K562 (cell line): Measurements from ENCODE around the gene SOX15. TPM values are rescaled to one million over a fixed set of nuclear protein-coding genes. Genes with fewer than 3 reads are reported as not detected.

Source experiments
- C11orf30 ChIP-seq: fragments of 450-650 bp; IDR thresholded peaks from 2 replicates; pipeline ENCODE4 v1.6.1; 2016; ENCODE audit warnings: low read depth, mild to moderate bottlenecking
- CCNT2 ChIP-seq: IDR thresholded peaks from 2 replicates; pipeline ENCODE4 v1.6.1; 2011; ENCODE audit warnings: borderline replicate concordance, low read depth, mild to moderate bottlenecking, moderate library complexity, mixed read lengths, low read length; ENCODE audit not compliant: insufficient read length; ENCODE audit errors: extremely low read depth
- CHD2 ChIP-seq: IDR thresholded peaks from 2 replicates; pipeline ENCODE4 v1.6.1; 2011; ENCODE audit warnings: low read depth, low read length
- CSDE1 ChIP-seq, 2 experiments: fragments of 450-650 bp; IDR thresholded peaks; 2 replicates each; pipeline ENCODE4 v1.6.1; 2016; ENCODE audit warnings: mild to moderate bottlenecking in 1 of 2
- GTF2E2 ChIP-seq: fragments of 200-800 bp; sonication (Bioruptor generic); IDR thresholded peaks from 2 replicates; pipeline ENCODE4 v1.6.1; 2016; ENCODE audit warnings: missing genetic modification characterization, missing compliant biosample characterization
- HMBOX1 ChIP-seq: sonication (generic); IDR thresholded peaks from 2 replicates; pipeline ENCODE4 v1.6.1; 2016
- NEUROD1 ChIP-seq: fragments of 150-350 bp; IDR thresholded peaks from 2 replicates; pipeline ENCODE4 v1.6.1; 2014; ENCODE audit warnings: borderline replicate concordance, low read length, low read depth; ENCODE audit not compliant: partially characterized antibody
- NFYB ChIP-seq: IDR thresholded peaks from 2 replicates; pipeline ENCODE4 v1.6.1; 2011; ENCODE audit warnings: mild to moderate bottlenecking, moderate library complexity; ENCODE audit not compliant: insufficient read length; ENCODE audit errors: extremely low read depth
- NR2C2 ChIP-seq, 2 experiments: fragments of 200-800 bp in 1 of 2; sonication (Bioruptor generic) in 1 of 2; sonication (generic) in 1 of 2; formaldehyde crosslinking in 1 of 2; IDR thresholded peaks; 2 replicates each; pipeline versions ENCODE4 v1.6.1 to v1.8.0; 2016 to 2022; ENCODE audit warnings: mild to moderate bottlenecking in 1 of 2, missing compliant biosample characterization in 1 of 2, missing genetic modification characterization in 1 of 2, missing genetic modification reagents in 1 of 2
- PML ChIP-seq: IDR thresholded peaks from 2 replicates; pipeline ENCODE4 v1.6.1; 2012; ENCODE audit warnings: low read length, inconsistent platforms
- RBFOX2 ChIP-seq: fragments of 200-400 bp; formaldehyde crosslinking; IDR thresholded peaks from 2 replicates; pipeline ENCODE4 v1.6.1; 2017; ENCODE audit warnings: low read depth, mild to moderate bottlenecking, low read length, moderate library complexity
- RUNX1 ChIP-seq: sonication (generic); IDR thresholded peaks from 2 replicates; pipeline ENCODE4 v1.6.1; 2016; ENCODE audit warnings: antibody characterized with exemption, low read depth
- SMAD1 ChIP-seq: fragments of 150-350 bp; IDR thresholded peaks from 2 replicates; pipeline ENCODE4 v1.6.1; 2014; ENCODE audit warnings: low read length, low read depth; ENCODE audit not compliant: partially characterized antibody
- TAF7 ChIP-seq: fragments of 450-650 bp; IDR thresholded peaks from 2 replicates; pipeline ENCODE4 v1.6.1; 2016; ENCODE audit warnings: missing genetic modification characterization, missing compliant biosample characterization
- TGIF2 ChIP-seq: sonication (generic); formaldehyde crosslinking; IDR thresholded peaks from 2 replicates; pipeline ENCODE4 v1.8.1; 2022; ENCODE audit warnings: mild to moderate bottlenecking, missing genetic modification reagents, moderate library complexity
- ZKSCAN1 ChIP-seq: fragments of 150-350 bp; IDR thresholded peaks from 2 replicates; pipeline ENCODE4 v1.6.1; 2016; ENCODE audit warnings: low read depth, low read length
- ZNF224 ChIP-seq: sonication (generic); formaldehyde crosslinking; IDR thresholded peaks from 2 replicates; pipeline ENCODE4 v1.8.0; 2022; ENCODE audit warnings: mild to moderate bottlenecking, missing genetic modification reagents
- ZNF253 ChIP-seq: fragments of 250-450 bp; sonication (Bioruptor Pico); conservative IDR thresholded peaks from 2 replicates; pipeline ENCODE4 v1.6.1; 2021; ENCODE audit warnings: mild to moderate bottlenecking
- ZNF263 ChIP-seq: sonication (generic); formaldehyde crosslinking; IDR thresholded peaks from 2 replicates; pipeline ENCODE4 v1.8.0; 2022; ENCODE audit warnings: mild to moderate bottlenecking, missing genetic modification reagents, borderline replicate concordance
- ZNF431 ChIP-seq: sonication (generic); formaldehyde crosslinking; IDR thresholded peaks from 2 replicates; pipeline ENCODE4 v1.8.0; 2022; ENCODE audit warnings: mild to moderate bottlenecking, missing genetic modification reagents
- ZNF444 ChIP-seq: fragments of 250-450 bp; sonication (Bioruptor Pico); IDR thresholded peaks from 2 replicates; pipeline ENCODE4 v1.4.0; 2020; ENCODE audit warnings: mild to moderate bottlenecking, moderate library complexity
- ZNF77 ChIP-seq: fragments of 250-450 bp; sonication (Bioruptor Pico); IDR thresholded peaks from 2 replicates; pipeline ENCODE4 v1.5.0; 2020
- polyA plus RNA-seq, 8 experiments: library from polyadenylated mRNA; depleted of rRNA in 4 of 8; stranded (reverse) in 5 of 8; unstranded in 3 of 8; fragments of >200 nt; fragmentation: Nextera tagmentation in 2 of 8; fragmentation: Illumina TruSeq in 1 of 8; extraction: Ambion mirVana in 2 of 8; extraction: Trizol in 1 of 8; gene quantifications; 2 replicates each; pipeline versions ENCODE4 v1.2.1 to v1.2.3, GENCODE V29; 2011 to 2014; ENCODE audit warnings: inconsistent platforms in 1 of 8, missing spikeins in 1 of 8
- total RNA-seq, 7 experiments: library from RNA; depleted of rRNA in 6 of 7; stranded (reverse); fragments of >200 nt in 6 of 7; fragmentation: Illumina TruSeq in 2 of 7; extraction: Trizol in 2 of 7; gene quantifications; 2 replicates each; pipeline versions ENCODE4 v1.2.1 to v1.2.3, GENCODE V29; 2011 to 2021; ENCODE audit warnings: low replicate concordance in 1 of 7
- TF ChIP-seq, protein P1 (sequence below): fragments of 250-450 bp; sonication (Bioruptor Pico); IDR thresholded peaks from 2 replicates; pipeline ENCODE4 v1.4.0; 2020; ENCODE audit warnings: mild to moderate bottlenecking, moderate library complexity
- TF ChIP-seq, protein P2 (sequence below): sonication (generic); formaldehyde crosslinking; IDR thresholded peaks from 2 replicates; pipeline ENCODE4 v1.4.0; 2020; ENCODE audit warnings: mild to moderate bottlenecking, missing genetic modification reagents

SOX15 gene
- total and polyA plus RNA-seq, 9 of the 15 experiments (the other 6 are each of a cell fraction or from before 2014, with no cell fraction given), result 0.07 to 0.33 (median 0.19) TPM; not detected in 5

DNA sequence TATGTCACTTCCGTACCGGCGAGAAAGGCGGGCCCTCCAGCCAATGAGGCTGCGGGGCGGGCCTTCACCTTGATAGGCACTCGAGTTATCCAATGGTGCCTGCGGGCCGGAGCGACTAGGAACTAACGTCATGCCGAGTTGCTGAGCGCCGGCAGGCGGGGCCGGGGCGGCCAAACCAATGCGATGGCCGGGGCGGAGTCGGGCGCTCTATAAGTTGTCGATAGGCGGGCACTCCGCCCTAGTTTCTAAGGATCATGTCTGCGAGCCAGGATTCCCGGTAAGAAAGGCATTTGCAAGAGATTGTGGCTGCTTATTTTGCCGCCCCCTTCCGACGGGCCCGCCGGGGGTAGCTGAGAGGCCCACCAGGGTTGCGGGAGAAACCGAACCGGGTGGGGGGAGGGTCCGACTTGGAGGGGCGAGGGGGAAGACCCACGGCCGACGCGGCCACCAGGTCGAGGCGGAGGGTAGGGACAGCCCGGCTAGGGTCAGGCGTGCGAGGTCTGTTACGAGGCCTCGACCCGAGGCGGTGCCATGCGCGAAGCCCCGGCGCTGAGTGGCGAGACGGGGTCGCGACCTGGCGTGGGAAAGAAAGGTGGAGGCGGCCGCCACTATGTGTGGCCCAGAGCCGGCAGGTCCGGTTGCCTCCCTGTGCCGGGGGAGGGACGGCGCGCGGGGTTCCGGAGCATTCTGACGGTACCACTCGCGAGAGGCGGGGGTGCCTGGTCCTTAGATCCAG lies 17.1 kb downstream of the SOX15 start (continued):
- TF ChIP-seq ZNF444 (CRISPR knock-in tag), result no peak
- TF ChIP-seq CSDE1 (IDR thresholded peaks at IDR 0.05), result peak in 1 of 2 experiments; percentile 59; a peak in 1 of 4 replicates
- TF ChIP-seq NFYB, result peak; percentile 98
- no peak for TF ChIP-seq ZNF431 (CRISPR knock-in tag)
- 0 out of 2 replicates have a peak, but pooled peaks have one; percentile 41 for TF ChIP-seq ZNF253 (CRISPR knock-in tag)
- no peak for TF ChIP-seq HMBOX1
- peak; percentile 98 for TF ChIP-seq NEUROD1
- no peak for TF ChIP-seq RUNX1
- TF ChIP-seq, protein P1, sequence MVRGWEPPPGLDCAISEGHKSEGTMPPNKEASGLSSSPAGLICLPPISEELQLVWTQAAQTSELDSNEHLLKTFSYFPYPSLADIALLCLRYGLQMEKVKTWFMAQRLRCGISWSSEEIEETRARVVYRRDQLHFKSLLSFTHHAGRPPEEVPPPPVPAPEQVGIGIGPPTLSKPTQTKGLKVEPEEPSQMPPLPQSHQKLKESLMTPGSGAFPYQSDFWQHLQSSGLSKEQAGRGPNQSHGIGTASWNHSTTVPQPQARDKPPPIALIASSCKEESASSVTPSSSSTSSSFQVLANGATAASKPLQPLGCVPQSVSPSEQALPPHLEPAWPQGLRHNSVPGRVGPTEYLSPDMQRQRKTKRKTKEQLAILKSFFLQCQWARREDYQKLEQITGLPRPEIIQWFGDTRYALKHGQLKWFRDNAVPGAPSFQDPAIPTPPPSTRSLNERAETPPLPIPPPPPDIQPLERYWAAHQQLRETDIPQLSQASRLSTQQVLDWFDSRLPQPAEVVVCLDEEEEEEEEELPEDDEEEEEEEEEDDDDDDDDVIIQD (CRISPR knock-in tag), result no peak
- peak; percentile 81; the same call in 1 of the 2 replicates for TF ChIP-seq PML
- TF ChIP-seq ZNF77 (CRISPR knock-in tag), result no peak
- peak; percentile 52 for TF ChIP-seq CCNT2
- TF ChIP-seq C11orf30, result 0 out of 2 replicates have a peak, but pooled peaks have one; percentile 21
- TF ChIP-seq GTF2E2 (tag), result peak; percentile 75; the same call in 1 of the 2 replicates
- TF ChIP-seq TAF7 (tag), result peak; percentile 75
- peak; percentile 88 for TF ChIP-seq CHD2
- TF ChIP-seq RBFOX2, result peak; percentile 97
- peak; percentile 93 for TF ChIP-seq TGIF2 (CRISPR knock-in tag)
- TF ChIP-seq, protein P2, sequence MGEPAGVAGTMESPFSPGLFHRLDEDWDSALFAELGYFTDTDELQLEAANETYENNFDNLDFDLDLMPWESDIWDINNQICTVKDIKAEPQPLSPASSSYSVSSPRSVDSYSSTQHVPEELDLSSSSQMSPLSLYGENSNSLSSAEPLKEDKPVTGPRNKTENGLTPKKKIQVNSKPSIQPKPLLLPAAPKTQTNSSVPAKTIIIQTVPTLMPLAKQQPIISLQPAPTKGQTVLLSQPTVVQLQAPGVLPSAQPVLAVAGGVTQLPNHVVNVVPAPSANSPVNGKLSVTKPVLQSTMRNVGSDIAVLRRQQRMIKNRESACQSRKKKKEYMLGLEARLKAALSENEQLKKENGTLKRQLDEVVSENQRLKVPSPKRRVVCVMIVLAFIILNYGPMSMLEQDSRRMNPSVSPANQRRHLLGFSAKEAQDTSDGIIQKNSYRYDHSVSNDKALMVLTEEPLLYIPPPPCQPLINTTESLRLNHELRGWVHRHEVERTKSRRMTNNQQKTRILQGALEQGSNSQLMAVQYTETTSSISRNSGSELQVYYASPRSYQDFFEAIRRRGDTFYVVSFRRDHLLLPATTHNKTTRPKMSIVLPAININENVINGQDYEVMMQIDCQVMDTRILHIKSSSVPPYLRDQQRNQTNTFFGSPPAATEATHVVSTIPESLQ, result no peak
- TF ChIP-seq NR2C2 (CRISPR knock-in tag; IDR thresholded peaks at IDR 0.05), result 0 out of 2 replicates have a peak, but pooled peaks have one; percentile 12
- peak; percentile 29 for TF ChIP-seq NR2C2 (tag; IDR thresholded peaks at IDR 0.05)
- no peak for TF ChIP-seq ZNF263 (CRISPR knock-in tag)
- peak; percentile 95 for TF ChIP-seq SMAD1
- TF ChIP-seq ZKSCAN1, result no peak
- 0 out of 2 replicates have a peak, but pooled peaks have one; percentile 48 for TF ChIP-seq ZNF224 (CRISPR knock-in tag)
